MM.1S (cell line): ENCODE results near the gene CSRP3.

ENCODE experiments used
- CTCF ChIP-seq: fragments of 300-600 bp; sonication (generic); IDR thresholded peaks from 2 replicates; pipeline ENCODE4 v1.5.1; 2016; ENCODE audit warnings: antibody characterized with exemption, low read length, mixed read lengths
- EZH2 ChIP-seq: fragments of 300-600 bp; sonication (generic); optimal IDR thresholded peaks from 2 replicates; pipeline ENCODE3; 2017; ENCODE audit warnings: low read depth, mild to moderate bottlenecking, antibody characterized with exemption, low read length, mixed read lengths
- EZH2phosphoT487 ChIP-seq: fragments of 300-600 bp; sonication (generic); IDR thresholded peaks from 2 replicates; pipeline ENCODE4 v1.6.1; 2018; ENCODE audit warnings: antibody characterized with exemption, low read length

GRCh38 chr11:19237813-19238212 is 36.0 kb upstream of the CSRP3 start:
- TF ChIP-seq CTCF (no peak), EZH2phosphoT487 (no peak), EZH2 (no peak)
